ENCODE results near the gene NOL4L.

DNA sequence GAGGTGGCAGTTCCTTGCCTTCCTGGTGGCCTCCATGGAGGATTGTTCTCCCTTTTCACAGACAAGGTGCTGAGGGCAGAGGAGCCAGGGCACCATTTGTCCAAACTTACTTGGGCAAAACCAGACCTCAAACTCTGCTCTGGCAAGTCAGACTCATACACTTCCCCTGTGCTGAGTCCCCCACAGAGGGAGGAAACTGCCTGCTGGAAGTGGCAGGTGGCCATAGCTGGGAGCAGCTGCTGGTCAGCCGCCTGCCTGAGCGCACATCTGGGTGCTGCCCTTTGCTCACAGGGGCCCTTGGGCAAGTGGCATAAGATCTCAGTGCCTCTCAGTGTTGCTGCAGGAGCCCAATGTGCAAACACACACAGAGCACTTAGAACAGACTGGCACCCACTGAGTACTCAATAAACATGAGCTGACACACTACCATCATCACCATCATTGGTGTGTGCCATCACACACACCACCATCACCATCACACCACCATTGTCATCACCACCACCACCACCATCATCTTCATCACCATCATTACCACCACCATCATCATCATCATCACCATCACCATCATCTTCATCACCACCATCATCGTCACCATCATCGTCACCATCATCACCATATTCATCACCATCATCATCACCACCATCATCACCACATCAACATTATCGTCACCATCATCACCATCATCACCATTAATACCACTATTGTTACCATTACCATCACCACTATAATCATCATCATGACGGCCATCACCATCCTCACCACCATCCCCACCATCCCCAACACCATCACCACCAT lies 17.6 kb downstream of the NOL4L start:
- TF ChIP-seq, protein P1, sequence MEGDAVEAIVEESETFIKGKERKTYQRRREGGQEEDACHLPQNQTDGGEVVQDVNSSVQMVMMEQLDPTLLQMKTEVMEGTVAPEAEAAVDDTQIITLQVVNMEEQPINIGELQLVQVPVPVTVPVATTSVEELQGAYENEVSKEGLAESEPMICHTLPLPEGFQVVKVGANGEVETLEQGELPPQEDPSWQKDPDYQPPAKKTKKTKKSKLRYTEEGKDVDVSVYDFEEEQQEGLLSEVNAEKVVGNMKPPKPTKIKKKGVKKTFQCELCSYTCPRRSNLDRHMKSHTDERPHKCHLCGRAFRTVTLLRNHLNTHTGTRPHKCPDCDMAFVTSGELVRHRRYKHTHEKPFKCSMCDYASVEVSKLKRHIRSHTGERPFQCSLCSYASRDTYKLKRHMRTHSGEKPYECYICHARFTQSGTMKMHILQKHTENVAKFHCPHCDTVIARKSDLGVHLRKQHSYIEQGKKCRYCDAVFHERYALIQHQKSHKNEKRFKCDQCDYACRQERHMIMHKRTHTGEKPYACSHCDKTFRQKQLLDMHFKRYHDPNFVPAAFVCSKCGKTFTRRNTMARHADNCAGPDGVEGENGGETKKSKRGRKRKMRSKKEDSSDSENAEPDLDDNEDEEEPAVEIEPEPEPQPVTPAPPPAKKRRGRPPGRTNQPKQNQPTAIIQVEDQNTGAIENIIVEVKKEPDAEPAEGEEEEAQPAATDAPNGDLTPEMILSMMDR (conservative IDR thresholded peaks at IDR 0.05; ENCODE audit: low read depth in 2 of 2), result no peak
- TF ChIP-seq POLR2AphosphoS5 (IDR thresholded peaks at IDR 0.05; ENCODE audit: low read depth), result no peak
- TF ChIP-seq, protein P2, sequence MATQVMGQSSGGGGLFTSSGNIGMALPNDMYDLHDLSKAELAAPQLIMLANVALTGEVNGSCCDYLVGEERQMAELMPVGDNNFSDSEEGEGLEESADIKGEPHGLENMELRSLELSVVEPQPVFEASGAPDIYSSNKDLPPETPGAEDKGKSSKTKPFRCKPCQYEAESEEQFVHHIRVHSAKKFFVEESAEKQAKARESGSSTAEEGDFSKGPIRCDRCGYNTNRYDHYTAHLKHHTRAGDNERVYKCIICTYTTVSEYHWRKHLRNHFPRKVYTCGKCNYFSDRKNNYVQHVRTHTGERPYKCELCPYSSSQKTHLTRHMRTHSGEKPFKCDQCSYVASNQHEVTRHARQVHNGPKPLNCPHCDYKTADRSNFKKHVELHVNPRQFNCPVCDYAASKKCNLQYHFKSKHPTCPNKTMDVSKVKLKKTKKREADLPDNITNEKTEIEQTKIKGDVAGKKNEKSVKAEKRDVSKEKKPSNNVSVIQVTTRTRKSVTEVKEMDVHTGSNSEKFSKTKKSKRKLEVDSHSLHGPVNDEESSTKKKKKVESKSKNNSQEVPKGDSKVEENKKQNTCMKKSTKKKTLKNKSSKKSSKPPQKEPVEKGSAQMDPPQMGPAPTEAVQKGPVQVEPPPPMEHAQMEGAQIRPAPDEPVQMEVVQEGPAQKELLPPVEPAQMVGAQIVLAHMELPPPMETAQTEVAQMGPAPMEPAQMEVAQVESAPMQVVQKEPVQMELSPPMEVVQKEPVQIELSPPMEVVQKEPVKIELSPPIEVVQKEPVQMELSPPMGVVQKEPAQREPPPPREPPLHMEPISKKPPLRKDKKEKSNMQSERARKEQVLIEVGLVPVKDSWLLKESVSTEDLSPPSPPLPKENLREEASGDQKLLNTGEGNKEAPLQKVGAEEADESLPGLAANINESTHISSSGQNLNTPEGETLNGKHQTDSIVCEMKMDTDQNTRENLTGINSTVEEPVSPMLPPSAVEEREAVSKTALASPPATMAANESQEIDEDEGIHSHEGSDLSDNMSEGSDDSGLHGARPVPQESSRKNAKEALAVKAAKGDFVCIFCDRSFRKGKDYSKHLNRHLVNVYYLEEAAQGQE (IDR thresholded peaks at IDR 0.05; ENCODE audit: unreplicated experiment), result no peak
- TF ChIP-seq, protein P3, sequence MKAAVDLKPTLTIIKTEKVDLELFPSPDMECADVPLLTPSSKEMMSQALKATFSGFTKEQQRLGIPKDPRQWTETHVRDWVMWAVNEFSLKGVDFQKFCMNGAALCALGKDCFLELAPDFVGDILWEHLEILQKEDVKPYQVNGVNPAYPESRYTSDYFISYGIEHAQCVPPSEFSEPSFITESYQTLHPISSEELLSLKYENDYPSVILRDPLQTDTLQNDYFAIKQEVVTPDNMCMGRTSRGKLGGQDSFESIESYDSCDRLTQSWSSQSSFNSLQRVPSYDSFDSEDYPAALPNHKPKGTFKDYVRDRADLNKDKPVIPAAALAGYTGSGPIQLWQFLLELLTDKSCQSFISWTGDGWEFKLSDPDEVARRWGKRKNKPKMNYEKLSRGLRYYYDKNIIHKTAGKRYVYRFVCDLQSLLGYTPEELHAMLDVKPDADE (IDR thresholded peaks at IDR 0.05), result no peak
- no peak for TF ChIP-seq EZH2phosphoT487 (IDR thresholded peaks at IDR 0.05; ENCODE audit: unreplicated experiment)
- TF ChIP-seq EZH2 (IDR thresholded peaks at IDR 0.05; ENCODE audit: low read depth, unreplicated experiment), result no peak
- TF ChIP-seq CREB1 (CRISPR knock-in tag; IDR thresholded peaks at IDR 0.05; ENCODE audit: low read depth), result no peak
- TF ChIP-seq JUNB (IDR thresholded peaks at IDR 0.05; ENCODE audit: unreplicated experiment), result no peak
- no peak for TF ChIP-seq NANOG (IDR thresholded peaks at IDR 0.05; ENCODE audit: borderline replicate concordance)
- no peak for TF ChIP-seq STAT1 (IDR thresholded peaks at IDR 0.05; ENCODE audit: unreplicated experiment)
- TF ChIP-seq ZNF114 (CRISPR knock-in tag; IDR thresholded peaks at IDR 0.05), result no peak
- no peak for TF ChIP-seq ZNF331 (CRISPR knock-in tag; IDR thresholded peaks at IDR 0.05; ENCODE audit: low read depth)
- TF ChIP-seq, protein P4, sequence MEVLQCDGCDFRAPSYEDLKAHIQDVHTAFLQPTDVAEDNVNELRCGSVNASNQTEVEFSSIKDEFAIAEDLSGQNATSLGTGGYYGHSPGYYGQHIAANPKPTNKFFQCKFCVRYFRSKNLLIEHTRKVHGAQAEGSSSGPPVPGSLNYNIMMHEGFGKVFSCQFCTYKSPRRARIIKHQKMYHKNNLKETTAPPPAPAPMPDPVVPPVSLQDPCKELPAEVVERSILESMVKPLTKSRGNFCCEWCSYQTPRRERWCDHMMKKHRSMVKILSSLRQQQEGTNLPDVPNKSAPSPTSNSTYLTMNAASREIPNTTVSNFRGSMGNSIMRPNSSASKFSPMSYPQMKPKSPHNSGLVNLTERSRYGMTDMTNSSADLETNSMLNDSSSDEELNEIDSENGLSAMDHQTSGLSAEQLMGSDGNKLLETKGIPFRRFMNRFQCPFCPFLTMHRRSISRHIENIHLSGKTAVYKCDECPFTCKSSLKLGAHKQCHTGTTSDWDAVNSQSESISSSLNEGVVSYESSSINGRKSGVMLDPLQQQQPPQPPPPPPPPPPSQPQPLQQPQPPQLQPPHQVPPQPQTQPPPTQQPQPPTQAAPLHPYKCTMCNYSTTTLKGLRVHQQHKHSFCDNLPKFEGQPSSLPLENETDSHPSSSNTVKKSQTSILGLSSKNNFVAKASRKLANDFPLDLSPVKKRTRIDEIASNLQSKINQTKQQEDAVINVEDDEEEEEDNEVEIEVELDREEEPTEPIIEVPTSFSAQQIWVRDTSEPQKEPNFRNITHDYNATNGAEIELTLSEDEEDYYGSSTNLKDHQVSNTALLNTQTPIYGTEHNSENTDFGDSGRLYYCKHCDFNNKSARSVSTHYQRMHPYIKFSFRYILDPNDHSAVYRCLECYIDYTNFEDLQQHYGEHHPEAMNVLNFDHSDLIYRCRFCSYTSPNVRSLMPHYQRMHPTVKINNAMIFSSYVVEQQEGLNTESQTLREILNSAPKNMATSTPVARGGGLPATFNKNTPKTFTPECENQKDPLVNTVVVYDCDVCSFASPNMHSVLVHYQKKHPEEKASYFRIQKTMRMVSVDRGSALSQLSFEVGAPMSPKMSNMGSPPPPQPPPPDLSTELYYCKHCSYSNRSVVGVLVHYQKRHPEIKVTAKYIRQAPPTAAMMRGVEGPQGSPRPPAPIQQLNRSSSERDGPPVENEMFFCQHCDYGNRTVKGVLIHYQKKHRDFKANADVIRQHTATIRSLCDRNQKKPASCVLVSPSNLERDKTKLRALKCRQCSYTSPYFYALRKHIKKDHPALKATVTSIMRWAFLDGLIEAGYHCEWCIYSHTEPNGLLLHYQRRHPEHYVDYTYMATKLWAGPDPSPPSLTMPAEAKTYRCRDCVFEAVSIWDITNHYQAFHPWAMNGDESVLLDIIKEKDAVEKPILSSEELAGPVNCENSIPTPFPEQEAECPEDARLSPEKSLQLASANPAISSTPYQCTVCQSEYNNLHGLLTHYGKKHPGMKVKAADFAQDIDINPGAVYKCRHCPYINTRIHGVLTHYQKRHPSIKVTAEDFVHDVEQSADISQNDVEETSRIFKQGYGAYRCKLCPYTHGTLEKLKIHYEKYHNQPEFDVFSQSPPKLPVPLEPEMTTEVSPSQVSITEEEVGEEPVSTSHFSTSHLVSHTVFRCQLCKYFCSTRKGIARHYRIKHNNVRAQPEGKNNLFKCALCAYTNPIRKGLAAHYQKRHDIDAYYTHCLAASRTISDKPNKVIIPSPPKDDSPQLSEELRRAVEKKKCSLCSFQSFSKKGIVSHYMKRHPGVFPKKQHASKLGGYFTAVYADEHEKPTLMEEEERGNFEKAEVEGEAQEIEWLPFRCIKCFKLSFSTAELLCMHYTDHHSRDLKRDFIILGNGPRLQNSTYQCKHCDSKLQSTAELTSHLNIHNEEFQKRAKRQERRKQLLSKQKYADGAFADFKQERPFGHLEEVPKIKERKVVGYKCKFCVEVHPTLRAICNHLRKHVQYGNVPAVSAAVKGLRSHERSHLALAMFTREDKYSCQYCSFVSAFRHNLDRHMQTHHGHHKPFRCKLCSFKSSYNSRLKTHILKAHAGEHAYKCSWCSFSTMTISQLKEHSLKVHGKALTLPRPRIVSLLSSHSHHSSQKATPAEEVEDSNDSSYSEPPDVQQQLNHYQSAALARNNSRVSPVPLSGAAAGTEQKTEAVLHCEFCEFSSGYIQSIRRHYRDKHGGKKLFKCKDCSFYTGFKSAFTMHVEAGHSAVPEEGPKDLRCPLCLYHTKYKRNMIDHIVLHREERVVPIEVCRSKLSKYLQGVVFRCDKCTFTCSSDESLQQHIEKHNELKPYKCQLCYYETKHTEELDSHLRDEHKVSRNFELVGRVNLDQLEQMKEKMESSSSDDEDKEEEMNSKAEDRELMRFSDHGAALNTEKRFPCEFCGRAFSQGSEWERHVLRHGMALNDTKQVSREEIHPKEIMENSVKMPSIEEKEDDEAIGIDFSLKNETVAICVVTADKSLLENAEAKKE (CRISPR knock-in tag; IDR thresholded peaks at IDR 0.05), result no peak

Measured in GM23338 (cell line).